ENCODE data around the gene VEZT. TPM values are rescaled to one million over a fixed set of nuclear protein-coding genes. Genes with fewer than 3 reads are reported as not detected.

Gene VEZT
- total RNA-seq, 4 donors from 2014 or later = 82.1 to 141 (median 85.4) TPM

- Histone ChIP-seq H3K4me1 (peaks cover 8 to 51% (median 10%) of the 10 kb centered on the region in 3 donors), H3K36me3 (no peaks in the 10 kb centered on the region), H3K27ac (peak overlapping the region in 3 of 4 donors; percentile 15 to 64 (median 57)), H3K27me3 (no peaks in the 10 kb centered on the region), H3K9me3 (no peaks in the 10 kb centered on the region), H3K4me3 (no peak overlapping the region)
- no peak for TF ChIP-seq EP300 (IDR thresholded peaks at IDR 0.05)
- TF ChIP-seq POLR2AphosphoS5 (IDR thresholded peaks at IDR 0.05) = no peak
- TF ChIP-seq CTCF (IDR thresholded peaks at IDR 0.05) = no peak
- no peak for TF ChIP-seq POLR2A (IDR thresholded peaks at IDR 0.05)
- no peak for ATAC-seq
- WGBS, 2 donors (ENCODE audit: low coverage in 1 of 2) = 35 to 39% methylated on average over 5 of the region's 5 CpGs
Observed at GRCh38 chr12:95200128-95200894, 17.3 kb upstream of the VEZT start.

DNA sequence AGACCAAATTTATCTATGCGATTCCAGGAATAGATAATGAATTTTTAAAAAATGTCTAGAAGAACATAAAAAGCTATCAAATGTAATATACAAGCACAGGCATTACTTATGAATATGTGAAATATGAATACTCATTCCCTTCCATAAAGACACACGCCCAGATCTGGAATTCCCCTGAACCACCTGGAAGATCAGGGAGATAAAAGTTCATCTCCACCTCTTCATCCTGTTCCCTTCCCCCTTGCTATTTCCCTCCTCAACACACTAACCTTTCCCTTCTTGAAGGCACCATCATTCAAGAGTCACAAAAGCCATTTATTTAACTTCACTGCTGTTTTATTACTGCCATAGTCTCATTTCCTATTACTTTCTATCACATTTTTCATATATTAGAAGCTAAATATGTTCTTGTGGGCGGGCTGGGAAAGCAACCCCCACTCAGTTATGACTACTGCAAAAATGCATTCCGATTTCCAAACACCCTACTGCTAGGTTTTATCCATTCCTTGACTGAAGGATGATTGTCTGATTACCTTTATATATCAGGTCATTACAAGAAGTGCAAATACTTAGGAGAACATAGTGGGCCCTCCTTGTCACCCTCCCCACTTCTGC is 16.4 kb upstream of the VEZT start:
- Histone ChIP-seq H3K4me3 (no peak overlapping the region), H3K4me1 (peaks cover 14 to 60% (median 18%) of the 10 kb centered on the region in 3 donors), H3K9me3 (no peaks in the 10 kb centered on the region), H3K36me3 (no peaks in the 10 kb centered on the region), H3K27me3 (no peaks in the 10 kb centered on the region), H3K27ac (peak overlapping the region in 2 of 4 donors; percentile 57 to 64)
- no peak for TF ChIP-seq CTCF (IDR thresholded peaks at IDR 0.05)
- TF ChIP-seq EP300 (IDR thresholded peaks at IDR 0.05) = no peak
- TF ChIP-seq POLR2AphosphoS5 (IDR thresholded peaks at IDR 0.05) = no peak
- no peak for TF ChIP-seq POLR2A (IDR thresholded peaks at IDR 0.05)
- no peak for ATAC-seq
- WGBS, 2 donors (ENCODE audit: low coverage in 1 of 2) = 70 to 81% methylated on average over 4 of the region's 4 CpGs

DNA sequence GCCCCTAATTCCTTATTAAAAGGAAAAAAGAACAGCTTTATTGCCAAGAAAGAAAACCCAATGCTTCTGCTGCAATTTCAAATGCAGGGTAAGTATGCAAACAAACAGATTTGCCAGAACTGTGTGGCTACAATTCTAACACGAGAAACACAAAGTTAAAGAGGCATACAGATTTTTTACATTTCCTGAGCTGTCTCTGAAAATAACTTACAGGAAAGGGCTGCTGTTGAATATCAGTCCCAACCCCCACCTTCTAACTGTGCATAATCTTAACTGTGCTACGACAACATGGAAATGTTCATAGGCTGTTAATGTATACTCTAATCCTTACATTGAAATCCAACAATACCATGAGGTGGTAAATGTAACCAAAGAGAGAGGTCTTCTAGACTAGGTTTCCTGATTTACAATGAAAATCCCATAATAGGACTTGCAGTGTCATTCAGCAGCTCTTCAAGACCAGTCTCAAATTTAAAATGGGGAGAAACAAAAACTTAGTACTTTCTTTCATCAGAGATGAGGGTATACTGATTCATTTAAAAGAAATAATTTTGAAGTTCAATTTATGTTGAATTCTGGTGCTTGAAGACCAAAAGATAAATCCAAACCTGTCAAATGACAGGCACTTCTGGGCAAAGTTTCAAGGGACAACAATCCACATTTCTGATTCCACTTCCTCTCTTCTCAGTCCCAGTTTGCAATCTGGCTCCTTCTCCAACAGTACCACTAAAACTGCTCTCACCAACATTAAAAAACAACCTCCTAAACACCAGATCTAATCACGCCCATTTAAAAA is 14.7 kb upstream of the VEZT start:
- no peak overlapping the region for H3K4me3 ChIP-seq
- H3K4me1 ChIP-seq = peaks cover 14 to 64% (median 19%) of the 10 kb centered on the region in 3 donors
- H3K27ac ChIP-seq = peak overlapping the region; percentile 50 to 89 (median 76)
- no peak for ATAC-seq
- H3K27me3 ChIP-seq = no peaks in the 10 kb centered on the region
- 48 to 51% methylated on average over 3 of the region's 3 CpGs for WGBS, 2 donors (ENCODE audit: low coverage in 1 of 2)
- no peaks in the 10 kb centered on the region for H3K36me3 ChIP-seq
- no peak for TF ChIP-seq POLR2AphosphoS5 (IDR thresholded peaks at IDR 0.05)
- TF ChIP-seq CTCF (IDR thresholded peaks at IDR 0.05) = no peak
- TF ChIP-seq POLR2A (IDR thresholded peaks at IDR 0.05) = no peak
- TF ChIP-seq EP300 (IDR thresholded peaks at IDR 0.05) = no peak
- no peaks in the 10 kb centered on the region for H3K9me3 ChIP-seq

GRCh38 chr12:95203487-95204030 is 14.0 kb upstream of the VEZT start:
- no peak for TF ChIP-seq EP300 (IDR thresholded peaks at IDR 0.05)
- no peak for TF ChIP-seq POLR2AphosphoS5 (IDR thresholded peaks at IDR 0.05)
- no peak for TF ChIP-seq POLR2A (IDR thresholded peaks at IDR 0.05)
- peaks cover 14 to 64% (median 19%) of the 10 kb centered on the region in 3 donors for H3K4me1 ChIP-seq

More at GRCh38 chr12:95203487-95204030, 14.0 kb upstream of the VEZT start:
- WGBS, 2 donors (ENCODE audit: low coverage in 1 of 2) = 11 to 18% methylated on average over 1 of the region's 1 CpG
- Histone ChIP-seq H3K36me3 (no peaks in the 10 kb centered on the region), H3K9me3 (no peaks in the 10 kb centered on the region), H3K4me3 (no peak overlapping the region), H3K27ac (peak overlapping the region; percentile 76 to 89 (median 77)), H3K27me3 (no peaks in the 10 kb centered on the region)
- ATAC-seq = no peak

All from gastroesophageal sphincter (tissue), 4 donors.